Breast epithelium (tissue), 3 donors: Measurements from ENCODE around the gene HSP90B1.

Source experiments
- CTCF ChIP-seq, 3 donors: fragments of 450-650 bp; IDR thresholded peaks; one replicate each; pipeline ENCODE4 v1.5.1; 2016 to 2017; ENCODE audit warnings: antibody characterized with exemption in 3 of 3, mild to moderate bottlenecking in 3 of 3, moderate library complexity in 3 of 3
- POLR2A ChIP-seq: fragments of 450-650 bp; IDR thresholded peaks from one replicate; pipeline ENCODE4 v1.6.1; 2016; ENCODE audit warnings: antibody characterized with exemption, mild to moderate bottlenecking, moderate library complexity

GRCh38 chr12:103908877-103909276 lies 21.3 kb upstream of the HSP90B1 start:
- no peak for TF ChIP-seq POLR2A
- TF ChIP-seq CTCF (IDR thresholded peaks at IDR 0.05) = no peak
